Measurements from ENCODE around the gene KRTAP3-1. TPM values are rescaled to one million over a fixed set of nuclear protein-coding genes. Genes with fewer than 3 reads are reported as not detected.

The KRTAP3-1 gene
- total RNA-seq, 2 experiments from 2014 or later, result not detected

- no peak for DNase-seq
- Histone ChIP-seq H3K4me3 (ENCODE audit: low read length) (no peak overlapping the region), H3K27me3 (ENCODE audit: control insufficient read depth in 1 of 2, insufficient read depth in 2 of 2, low read length in 2 of 2) (no peaks in the 10 kb centered on the region), H3K9me3 (ENCODE audit: control insufficient read depth in 1 of 2, insufficient read depth in 1 of 2, low read length in 2 of 2) (no peaks in the 10 kb centered on the region), H3K27ac (ENCODE audit: low read depth in 1 of 2, low read length in 2 of 2) (no peak overlapping the region), H3K4me1 (ENCODE audit: insufficient read depth, low read length) (no peaks in the 10 kb centered on the region), H3K36me3 (ENCODE audit: insufficient read depth, low read length) (no peaks in the 10 kb centered on the region)
- intact Hi-C loops (cut with DNase I, micrococcal nuclease), result no loop called here
- no peak for ATAC-seq (ENCODE audit: poor library complexity)
- H3K9me3 Mint-ChIP-seq, result peaks cover 3% of the 10 kb centered on the region
- ChIA-PET CTCF (no interaction called here), POLR2A (no interaction called here)
- H3K4me1 Mint-ChIP-seq (ENCODE audit: low read depth), result no peaks in the 10 kb centered on the region
- H3K36me3 Mint-ChIP-seq (ENCODE audit: low read depth), result no peaks in the 10 kb centered on the region
- H3K27ac Mint-ChIP-seq, result no peak overlapping the region
- peaks cover 14% of the 10 kb centered on the region for H3K27me3 Mint-ChIP-seq
- H3K4me3 Mint-ChIP-seq, result no peak overlapping the region
- TF ChIP-seq, protein P1, sequence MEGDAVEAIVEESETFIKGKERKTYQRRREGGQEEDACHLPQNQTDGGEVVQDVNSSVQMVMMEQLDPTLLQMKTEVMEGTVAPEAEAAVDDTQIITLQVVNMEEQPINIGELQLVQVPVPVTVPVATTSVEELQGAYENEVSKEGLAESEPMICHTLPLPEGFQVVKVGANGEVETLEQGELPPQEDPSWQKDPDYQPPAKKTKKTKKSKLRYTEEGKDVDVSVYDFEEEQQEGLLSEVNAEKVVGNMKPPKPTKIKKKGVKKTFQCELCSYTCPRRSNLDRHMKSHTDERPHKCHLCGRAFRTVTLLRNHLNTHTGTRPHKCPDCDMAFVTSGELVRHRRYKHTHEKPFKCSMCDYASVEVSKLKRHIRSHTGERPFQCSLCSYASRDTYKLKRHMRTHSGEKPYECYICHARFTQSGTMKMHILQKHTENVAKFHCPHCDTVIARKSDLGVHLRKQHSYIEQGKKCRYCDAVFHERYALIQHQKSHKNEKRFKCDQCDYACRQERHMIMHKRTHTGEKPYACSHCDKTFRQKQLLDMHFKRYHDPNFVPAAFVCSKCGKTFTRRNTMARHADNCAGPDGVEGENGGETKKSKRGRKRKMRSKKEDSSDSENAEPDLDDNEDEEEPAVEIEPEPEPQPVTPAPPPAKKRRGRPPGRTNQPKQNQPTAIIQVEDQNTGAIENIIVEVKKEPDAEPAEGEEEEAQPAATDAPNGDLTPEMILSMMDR (IDR thresholded peaks at IDR 0.05), result no peak
Observed at GRCh38 chr17:41019415-41019814, 10.5 kb upstream of the KRTAP3-1 start.

- no peaks in the 10 kb centered on the region for H3K4me1 ChIP-seq (ENCODE audit: insufficient read depth, low read length)
- DNase-seq (no peak), ATAC-seq (ENCODE audit: poor library complexity) (no peak)
- H3K27ac Mint-ChIP-seq, result no peak overlapping the region
- peaks cover 14% of the 10 kb centered on the region for H3K27me3 Mint-ChIP-seq
- H3K4me3 Mint-ChIP-seq, result no peak overlapping the region
- H3K36me3 ChIP-seq (ENCODE audit: insufficient read depth, low read length), result no peaks in the 10 kb centered on the region
- TF ChIP-seq, protein P1 (IDR thresholded peaks at IDR 0.05), result no peak
- ChIA-PET CTCF (no interaction called here), POLR2A (no interaction called here)
- no peaks in the 10 kb centered on the region for H3K36me3 Mint-ChIP-seq (ENCODE audit: low read depth)
- H3K9me3 Mint-ChIP-seq, result peaks cover 3% of the 10 kb centered on the region
- intact Hi-C loops (cut with DNase I, micrococcal nuclease), result no loop called here
- no peaks in the 10 kb centered on the region for H3K4me1 Mint-ChIP-seq (ENCODE audit: low read depth)
- no peak overlapping the region for H3K27ac ChIP-seq (ENCODE audit: low read depth in 1 of 2, low read length in 2 of 2)
- no peaks in the 10 kb centered on the region for H3K27me3 ChIP-seq (ENCODE audit: control insufficient read depth in 1 of 2, insufficient read depth in 2 of 2, low read length in 2 of 2)
- no peak overlapping the region for H3K4me3 ChIP-seq (ENCODE audit: low read length)
- H3K9me3 ChIP-seq (ENCODE audit: control insufficient read depth in 1 of 2, insufficient read depth in 1 of 2, low read length in 2 of 2), result no peaks in the 10 kb centered on the region
Observed at GRCh38 chr17:41018541-41018940, 9.6 kb upstream of the KRTAP3-1 start.

DNA sequence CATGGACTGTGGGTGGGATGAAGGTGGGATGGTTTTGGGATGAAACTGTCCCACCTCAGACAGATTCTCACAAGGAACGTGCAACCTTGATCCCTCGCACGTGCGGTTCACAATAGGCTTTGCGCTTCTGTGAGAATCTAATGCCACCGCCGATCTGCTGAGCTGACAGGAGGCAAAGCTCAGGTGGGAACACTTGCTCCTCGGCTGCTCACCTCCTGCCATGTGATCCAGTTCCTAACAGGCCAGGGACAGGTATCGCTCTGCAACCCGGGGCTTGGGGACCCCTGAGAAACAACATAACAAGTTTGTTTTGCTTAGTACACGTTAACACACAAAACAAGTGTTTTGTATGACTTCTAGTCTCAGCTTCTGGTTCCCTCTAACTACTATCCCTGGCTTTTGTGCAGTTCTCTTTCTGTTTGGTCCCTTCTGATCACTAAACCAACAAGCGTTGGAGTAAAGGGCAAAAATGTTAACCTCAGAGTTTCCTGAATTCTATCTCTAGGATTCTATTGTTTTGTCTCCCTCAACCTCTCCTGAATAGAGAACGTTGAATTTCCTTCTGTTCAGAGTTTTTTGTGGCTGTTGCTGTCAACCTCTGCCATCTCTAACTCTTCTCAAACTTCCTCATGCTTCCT is 7.8 kb upstream of the KRTAP3-1 start:
- CTCF ChIA-PET, result no interaction called here
- no peaks in the 10 kb centered on the region for H3K4me1 Mint-ChIP-seq (ENCODE audit: low read depth)
- H3K9me3 ChIP-seq (ENCODE audit: control insufficient read depth in 1 of 2, insufficient read depth in 1 of 2, low read length in 2 of 2), result no peaks in the 10 kb centered on the region
- ATAC-seq (ENCODE audit: poor library complexity), result no peak
- H3K27ac Mint-ChIP-seq, result no peak overlapping the region
- TF ChIP-seq, protein P1 (IDR thresholded peaks at IDR 0.05), result no peak
- DNase-seq, result no peak
- no peaks in the 10 kb centered on the region for H3K27me3 ChIP-seq (ENCODE audit: control insufficient read depth in 1 of 2, insufficient read depth in 2 of 2, low read length in 2 of 2)
- no peak overlapping the region for H3K27ac ChIP-seq (ENCODE audit: low read depth in 1 of 2, low read length in 2 of 2)
- H3K36me3 Mint-ChIP-seq (ENCODE audit: low read depth), result no peaks in the 10 kb centered on the region
- intact Hi-C loops (cut with DNase I, micrococcal nuclease), result no loop called here
- H3K4me3 ChIP-seq (ENCODE audit: low read length), result no peak overlapping the region
- H3K27me3 Mint-ChIP-seq, result peaks cover 9% of the 10 kb centered on the region
- no peak overlapping the region for H3K4me3 Mint-ChIP-seq
- H3K4me1 ChIP-seq (ENCODE audit: insufficient read depth, low read length), result no peaks in the 10 kb centered on the region
- no peaks in the 10 kb centered on the region for H3K9me3 Mint-ChIP-seq
- H3K36me3 ChIP-seq (ENCODE audit: insufficient read depth, low read length), result no peaks in the 10 kb centered on the region
- POLR2A ChIA-PET, result interaction anchor here (0.8 kb wide), 1 partner anchor 9 kb away, joined by 3 read pairs; no protein-coding TSS in a partner anchor
